ENCODE data around the gene HOOK1. TPM values are rescaled to one million over a fixed set of nuclear protein-coding genes. Genes with fewer than 3 reads are reported as not detected.
A peak's percentile ranks its signal among the peaks of the same experiment; 100 is the strongest.

Gene HOOK1
- polyA plus RNA-seq, 1 donor (not counting 4 experiments of a cell fraction or from before 2014, with no cell fraction given), result 12.7 TPM

DNA sequence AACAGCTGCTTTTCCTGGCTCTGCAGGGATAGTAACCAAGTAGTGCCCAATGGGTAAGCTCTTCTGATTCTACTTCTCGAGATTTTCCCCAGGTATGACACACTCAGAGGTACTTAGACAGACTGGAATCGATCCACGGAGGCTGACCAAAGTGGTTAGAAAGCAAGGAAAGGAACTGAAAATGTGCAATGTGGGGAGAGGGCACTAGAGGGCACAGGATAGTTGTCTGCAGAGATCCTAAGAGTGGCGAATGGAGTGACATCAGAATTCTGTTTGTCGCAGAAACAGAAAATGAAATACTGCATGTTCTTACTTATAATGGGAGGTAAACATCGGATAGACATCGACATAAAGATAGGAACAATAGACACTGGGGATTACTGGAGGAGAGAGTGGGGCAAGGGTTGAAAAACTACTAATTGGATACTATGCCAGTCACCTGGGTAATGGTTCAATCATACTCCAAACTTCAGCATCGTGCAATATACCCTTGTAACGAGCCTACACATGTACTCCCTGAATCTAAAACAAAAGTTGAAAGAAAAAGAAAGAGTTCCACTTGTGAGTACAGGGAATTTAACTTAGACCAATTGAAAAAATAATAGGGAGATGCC, 88.5 kb downstream of the HOOK1 start:
- Histone ChIP-seq H3K4me2 (ENCODE audit: control insufficient read depth, extremely low read depth, insufficient read depth, low read depth, low read length) (no peak overlapping the region), H3K9me3 (ENCODE audit: control insufficient read depth, low read depth, low read length) (no peaks in the 10 kb centered on the region), H3K36me3 (ENCODE audit: control insufficient read depth in 2 of 2, extremely low read depth in 1 of 2, insufficient read depth in 2 of 2, low read length in 2 of 2) (no peaks in the 10 kb centered on the region), H2AFZ (ENCODE audit: control insufficient read depth, low read length) (no peak overlapping the region), H3K9ac (ENCODE audit: control insufficient read depth, extremely low read depth, insufficient read depth, low read length) (no peak overlapping the region), H3K9me1 (ENCODE audit: control insufficient read depth, extremely low read depth, insufficient read depth, low read length) (no peaks in the 10 kb centered on the region), H4K20me1 (ENCODE audit: control insufficient read depth, extremely low read depth, insufficient read depth, low read length) (no peaks in the 10 kb centered on the region), H3K4me3 (ENCODE audit: control insufficient read depth in 2 of 3, extremely low read depth in 1 of 3, insufficient read depth in 2 of 3, low read depth in 1 of 3, low read length in 3 of 3) (no peak overlapping the region), H3K27me3 (ENCODE audit: control insufficient read depth, extremely low read depth, insufficient read depth, low read length) (no peaks in the 10 kb centered on the region), H3K79me2 (ENCODE audit: control insufficient read depth, insufficient read depth, low read length) (no peaks in the 10 kb centered on the region), H3K4me1 (ENCODE audit: control insufficient read depth, extremely low read depth, insufficient read depth, low read length) (no peaks in the 10 kb centered on the region), H3K27ac (ENCODE audit: control insufficient read depth, insufficient read depth, low read length) (no peak overlapping the region)
- dilution Hi-C loops (cut with MboI; ENCODE audit: extremely low pct_ligation_motif_present, low sequenced_read_pairs), result no loop called here
- FAIRE-seq (peak; percentile 81), DNase-seq (ENCODE audit: low read depth, low spot score) (no peak)
- TF ChIP-seq, protein P1, sequence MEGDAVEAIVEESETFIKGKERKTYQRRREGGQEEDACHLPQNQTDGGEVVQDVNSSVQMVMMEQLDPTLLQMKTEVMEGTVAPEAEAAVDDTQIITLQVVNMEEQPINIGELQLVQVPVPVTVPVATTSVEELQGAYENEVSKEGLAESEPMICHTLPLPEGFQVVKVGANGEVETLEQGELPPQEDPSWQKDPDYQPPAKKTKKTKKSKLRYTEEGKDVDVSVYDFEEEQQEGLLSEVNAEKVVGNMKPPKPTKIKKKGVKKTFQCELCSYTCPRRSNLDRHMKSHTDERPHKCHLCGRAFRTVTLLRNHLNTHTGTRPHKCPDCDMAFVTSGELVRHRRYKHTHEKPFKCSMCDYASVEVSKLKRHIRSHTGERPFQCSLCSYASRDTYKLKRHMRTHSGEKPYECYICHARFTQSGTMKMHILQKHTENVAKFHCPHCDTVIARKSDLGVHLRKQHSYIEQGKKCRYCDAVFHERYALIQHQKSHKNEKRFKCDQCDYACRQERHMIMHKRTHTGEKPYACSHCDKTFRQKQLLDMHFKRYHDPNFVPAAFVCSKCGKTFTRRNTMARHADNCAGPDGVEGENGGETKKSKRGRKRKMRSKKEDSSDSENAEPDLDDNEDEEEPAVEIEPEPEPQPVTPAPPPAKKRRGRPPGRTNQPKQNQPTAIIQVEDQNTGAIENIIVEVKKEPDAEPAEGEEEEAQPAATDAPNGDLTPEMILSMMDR (optimal IDR thresholded peaks at IDR 0.05 in 1 of 3, IDR thresholded peaks at IDR 0.05 in 1 of 3, conservative IDR thresholded peaks at IDR 0.05 in 1 of 3; ENCODE audit: extremely low read depth in 1 of 3, insufficient read depth in 2 of 3, low read length in 3 of 3), result peak; percentile 52 to 72 (median 53)
- TF ChIP-seq EZH2 (IDR thresholded peaks at IDR 0.05; ENCODE audit: low read length), result no peak

DNA sequence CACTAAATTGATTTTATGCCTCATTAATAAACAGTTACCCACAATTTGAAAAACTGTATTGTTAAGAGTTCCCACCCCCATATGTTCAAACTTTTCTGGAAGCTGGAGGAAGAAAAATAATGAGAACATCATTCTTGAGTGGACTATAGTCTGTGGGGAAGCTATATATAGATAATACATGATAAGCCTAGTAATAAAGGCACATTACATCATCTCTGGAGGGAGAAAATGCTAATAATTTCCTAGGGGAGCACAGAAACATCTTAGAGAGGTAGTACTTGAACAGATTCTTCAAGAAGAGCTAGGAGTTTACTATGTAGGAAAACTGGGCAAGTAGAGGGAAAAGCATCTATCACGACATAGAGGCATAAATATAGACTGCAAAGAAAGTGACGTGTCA, 92.2 kb downstream of the HOOK1 start:
- H3K36me3 ChIP-seq (ENCODE audit: control insufficient read depth in 2 of 2, extremely low read depth in 1 of 2, insufficient read depth in 2 of 2, low read length in 2 of 2), result no peaks in the 10 kb centered on the region
- no peak overlapping the region for H3K27ac ChIP-seq (ENCODE audit: control insufficient read depth, insufficient read depth, low read length)
- no peaks in the 10 kb centered on the region for H3K9me1 ChIP-seq (ENCODE audit: control insufficient read depth, extremely low read depth, insufficient read depth, low read length)
- no peak overlapping the region for H3K9ac ChIP-seq (ENCODE audit: control insufficient read depth, extremely low read depth, insufficient read depth, low read length)
- TF ChIP-seq, protein P1 (optimal IDR thresholded peaks at IDR 0.05 in 1 of 3, IDR thresholded peaks at IDR 0.05 in 1 of 3, conservative IDR thresholded peaks at IDR 0.05 in 1 of 3; ENCODE audit: extremely low read depth in 1 of 3, insufficient read depth in 2 of 3, low read length in 3 of 3), result no peak
- no peak for TF ChIP-seq EZH2 (IDR thresholded peaks at IDR 0.05; ENCODE audit: low read length)
- H4K20me1 ChIP-seq (ENCODE audit: control insufficient read depth, extremely low read depth, insufficient read depth, low read length), result no peaks in the 10 kb centered on the region
- DNase-seq (ENCODE audit: low read depth, low spot score) (no peak), FAIRE-seq (no peak)
- H3K79me2 ChIP-seq (ENCODE audit: control insufficient read depth, insufficient read depth, low read length), result no peaks in the 10 kb centered on the region
- H3K4me1 ChIP-seq (ENCODE audit: control insufficient read depth, extremely low read depth, insufficient read depth, low read length), result no peaks in the 10 kb centered on the region
- no peak overlapping the region for H2AFZ ChIP-seq (ENCODE audit: control insufficient read depth, low read length)
- H3K9me3 ChIP-seq (ENCODE audit: control insufficient read depth, low read depth, low read length), result no peaks in the 10 kb centered on the region
- H3K4me3 ChIP-seq (ENCODE audit: control insufficient read depth in 2 of 3, extremely low read depth in 1 of 3, insufficient read depth in 2 of 3, low read depth in 1 of 3, low read length in 3 of 3), result no peak overlapping the region
- dilution Hi-C loops (cut with MboI; ENCODE audit: extremely low pct_ligation_motif_present, low sequenced_read_pairs), result no loop called here
- H3K4me2 ChIP-seq (ENCODE audit: control insufficient read depth, extremely low read depth, insufficient read depth, low read depth, low read length), result no peak overlapping the region
- H3K27me3 ChIP-seq (ENCODE audit: control insufficient read depth, extremely low read depth, insufficient read depth, low read length), result no peaks in the 10 kb centered on the region

Measured in keratinocyte (primary cell).